MM.1S (cell line): Measurements from ENCODE around the gene TBL1Y.

Source experiments
- DNase-seq: peaks from one replicate; pipeline ENCODE4 v3.0.0-alpha.2; 2015
- H2AFZ ChIP-seq: fragments of 300-600 bp; sonication (generic); 2 replicates; pipeline ENCODE4 v1.6.0; 2016; ENCODE audit warnings: antibody characterized with exemption, low read length
- H3F3A ChIP-seq: fragments of 300-600 bp; sonication (generic); 2 replicates; pipeline ENCODE4 v1.6.1; 2016; ENCODE audit warnings: mild to moderate bottlenecking, antibody characterized with exemption, low read length, moderate library complexity, mixed read lengths; ENCODE audit not compliant: insufficient read depth
- H3K27ac ChIP-seq: fragments of 300-600 bp; sonication (generic); 2 replicates; pipeline ENCODE4 v1.5.1; 2016; ENCODE audit warnings: mild to moderate bottlenecking, low read length
- H3K27me3 ChIP-seq: fragments of 300-600 bp; sonication (generic); replicated peaks from 2 replicates; pipeline ENCODE4 v1.6.0; 2016; ENCODE audit warnings: low read length; ENCODE audit not compliant: insufficient read depth
- H3K36me3 ChIP-seq: fragments of 300-600 bp; sonication (generic); replicated peaks from 2 replicates; pipeline ENCODE4 v1.6.1; 2016; ENCODE audit warnings: mild to moderate bottlenecking, low read length, mixed read lengths; ENCODE audit not compliant: insufficient read depth
- H3K4me1 ChIP-seq: fragments of 300-600 bp; sonication (generic); 2 replicates; pipeline ENCODE4 v1.6.1; 2016; ENCODE audit warnings: low read length, mixed read lengths
- H3K4me2 ChIP-seq: fragments of 300-600 bp; sonication (generic); 2 replicates; pipeline ENCODE4 v1.6.0; 2016; ENCODE audit warnings: low read depth, low read length
- H3K4me3 ChIP-seq: fragments of 300-600 bp; sonication (generic); 2 replicates; pipeline ENCODE4 v1.5.1; 2016; ENCODE audit warnings: low read length, mixed read lengths
- H3K79me2 ChIP-seq: fragments of 300-600 bp; sonication (generic); 2 replicates; pipeline ENCODE4 v1.6.1; 2016; ENCODE audit warnings: mixed run types, low read length, mixed read lengths
- H3K9ac ChIP-seq: fragments of 300-600 bp; sonication (generic); 2 replicates; pipeline ENCODE4 v1.6.1; 2016; ENCODE audit warnings: low read length, mixed read lengths
- H3K9me2 ChIP-seq: fragments of 300-600 bp; sonication (generic); replicated peaks from 2 replicates; pipeline ENCODE4 v1.6.1; 2016; ENCODE audit warnings: mild to moderate bottlenecking, low read length, mixed read lengths; ENCODE audit not compliant: insufficient read depth
- H3K9me3 ChIP-seq: fragments of 300-600 bp; sonication (generic); replicated peaks from 2 replicates; pipeline ENCODE4 v1.6.1; 2016; ENCODE audit warnings: mild to moderate bottlenecking, low read length, mixed read lengths; ENCODE audit not compliant: insufficient read depth
- H4K20me1 ChIP-seq: fragments of 300-600 bp; sonication (generic); 2 replicates; pipeline ENCODE4 v1.6.1; 2016; ENCODE audit warnings: mild to moderate bottlenecking, low read length, moderate library complexity, mixed read lengths; ENCODE audit not compliant: insufficient read depth
- EZH2 ChIP-seq: fragments of 300-600 bp; sonication (generic); optimal IDR thresholded peaks from 2 replicates; pipeline ENCODE3; 2017; ENCODE audit warnings: low read depth, mild to moderate bottlenecking, antibody characterized with exemption, low read length, mixed read lengths
- EZH2phosphoT487 ChIP-seq: fragments of 300-600 bp; sonication (generic); IDR thresholded peaks from 2 replicates; pipeline ENCODE4 v1.6.1; 2018; ENCODE audit warnings: antibody characterized with exemption, low read length
- TF ChIP-seq, protein P1 (sequence below): fragments of 300-600 bp; sonication (generic); IDR thresholded peaks from 2 replicates; pipeline ENCODE4 v1.5.1; 2016; ENCODE audit warnings: antibody characterized with exemption, low read length, mixed read lengths

TBL1Y gene

DNA sequence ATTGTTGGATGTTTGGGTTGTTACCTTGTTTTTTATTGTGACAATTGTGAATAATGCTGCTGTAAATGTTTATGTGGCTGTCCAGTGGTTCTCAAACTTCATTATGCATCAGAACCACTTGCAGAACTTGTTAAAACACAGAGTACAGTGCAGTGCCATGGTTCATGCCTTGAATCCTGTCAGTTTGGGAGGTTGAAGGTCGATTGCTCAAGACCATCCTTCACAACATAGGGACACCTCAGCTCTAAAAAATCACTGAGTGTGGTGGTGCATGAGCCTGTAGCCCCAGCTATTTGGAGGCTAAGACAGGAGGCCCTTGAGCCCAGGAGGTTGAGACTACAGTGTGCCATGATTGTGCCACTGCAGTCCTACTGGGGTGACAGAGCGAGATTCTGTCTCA, 25.0 kb downstream of the TBL1Y start:
- Histone ChIP-seq H3K79me2 (no peaks in the 10 kb centered on the region), H3F3A (no peaks in the 10 kb centered on the region)
- no peak for DNase-seq

DNA sequence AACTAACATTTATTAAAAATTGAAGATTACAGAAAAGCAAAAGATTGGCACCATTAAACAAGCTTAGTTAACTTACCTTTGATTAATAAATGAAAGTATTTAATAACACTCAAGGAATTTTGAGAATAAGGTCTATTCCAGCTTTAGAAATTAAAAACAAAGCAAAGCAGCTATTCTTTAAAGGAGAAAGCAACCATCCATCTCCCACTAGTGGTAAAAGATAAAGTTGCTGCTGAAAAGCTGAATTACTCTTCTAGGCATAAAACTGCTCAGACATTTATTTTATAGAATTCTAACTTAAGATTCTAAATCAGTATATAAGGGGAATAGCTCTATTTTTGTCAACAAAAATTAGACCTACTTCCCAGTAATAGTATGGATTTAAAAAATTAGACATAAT, 37.2 kb downstream of the TBL1Y start:
- Histone ChIP-seq H4K20me1 (no peaks in the 10 kb centered on the region), H3K9me3 (no peaks in the 10 kb centered on the region), H3F3A (no peaks in the 10 kb centered on the region), H2AFZ (no peak overlapping the region), H3K9me2 (no peaks in the 10 kb centered on the region), H3K79me2 (no peaks in the 10 kb centered on the region), H3K27me3 (no peaks in the 10 kb centered on the region), H3K4me2 (no peak overlapping the region), H3K4me1 (no peaks in the 10 kb centered on the region), H3K4me3 (no peak overlapping the region), H3K9ac (no peak overlapping the region), H3K36me3 (no peaks in the 10 kb centered on the region), H3K27ac (no peak overlapping the region)
- TF ChIP-seq EZH2, result no peak
- TF ChIP-seq EZH2phosphoT487, result no peak
- no peak for DNase-seq

More for the DNA sequence above, 25.0 kb downstream of the TBL1Y start:
- Histone ChIP-seq H3K36me3 (no peaks in the 10 kb centered on the region), H3K9ac (no peak overlapping the region), H3K4me2 (no peak overlapping the region), H3K27me3 (no peaks in the 10 kb centered on the region), H3K9me3 (no peaks in the 10 kb centered on the region), H2AFZ (no peak overlapping the region), H3K9me2 (no peaks in the 10 kb centered on the region), H3K27ac (no peak overlapping the region), H3K4me1 (no peaks in the 10 kb centered on the region), H4K20me1 (no peaks in the 10 kb centered on the region), H3K4me3 (no peak overlapping the region)
- TF ChIP-seq, protein P1, sequence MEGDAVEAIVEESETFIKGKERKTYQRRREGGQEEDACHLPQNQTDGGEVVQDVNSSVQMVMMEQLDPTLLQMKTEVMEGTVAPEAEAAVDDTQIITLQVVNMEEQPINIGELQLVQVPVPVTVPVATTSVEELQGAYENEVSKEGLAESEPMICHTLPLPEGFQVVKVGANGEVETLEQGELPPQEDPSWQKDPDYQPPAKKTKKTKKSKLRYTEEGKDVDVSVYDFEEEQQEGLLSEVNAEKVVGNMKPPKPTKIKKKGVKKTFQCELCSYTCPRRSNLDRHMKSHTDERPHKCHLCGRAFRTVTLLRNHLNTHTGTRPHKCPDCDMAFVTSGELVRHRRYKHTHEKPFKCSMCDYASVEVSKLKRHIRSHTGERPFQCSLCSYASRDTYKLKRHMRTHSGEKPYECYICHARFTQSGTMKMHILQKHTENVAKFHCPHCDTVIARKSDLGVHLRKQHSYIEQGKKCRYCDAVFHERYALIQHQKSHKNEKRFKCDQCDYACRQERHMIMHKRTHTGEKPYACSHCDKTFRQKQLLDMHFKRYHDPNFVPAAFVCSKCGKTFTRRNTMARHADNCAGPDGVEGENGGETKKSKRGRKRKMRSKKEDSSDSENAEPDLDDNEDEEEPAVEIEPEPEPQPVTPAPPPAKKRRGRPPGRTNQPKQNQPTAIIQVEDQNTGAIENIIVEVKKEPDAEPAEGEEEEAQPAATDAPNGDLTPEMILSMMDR, result no peak
- TF ChIP-seq EZH2, result no peak
- no peak for TF ChIP-seq EZH2phosphoT487

DNA sequence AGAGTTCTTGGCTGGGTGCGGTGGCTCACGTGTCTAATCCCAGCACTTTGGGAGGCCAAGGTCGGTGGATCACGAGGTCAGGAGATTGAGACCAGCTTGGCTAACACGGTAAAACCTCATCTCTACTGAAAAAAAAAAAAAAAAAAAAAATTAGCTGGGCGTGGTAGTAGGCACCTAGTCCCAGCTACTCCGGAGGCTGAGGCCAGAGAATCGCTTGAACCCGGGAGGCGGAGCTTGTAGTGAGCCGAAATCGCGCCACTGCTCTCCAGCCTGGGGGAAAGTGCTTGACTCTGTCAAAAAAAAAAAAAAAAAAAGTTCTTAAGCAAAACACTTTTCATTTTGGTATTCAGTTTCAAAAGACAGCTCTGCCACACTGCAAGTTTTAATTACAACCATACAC, 37.9 kb downstream of the TBL1Y start:
- Histone ChIP-seq H3K9me3 (no peaks in the 10 kb centered on the region), H3K36me3 (no peaks in the 10 kb centered on the region), H3K27me3 (no peaks in the 10 kb centered on the region), H2AFZ (no peak overlapping the region), H3K4me1 (no peaks in the 10 kb centered on the region), H4K20me1 (no peaks in the 10 kb centered on the region), H3K4me3 (no peak overlapping the region), H3K79me2 (no peaks in the 10 kb centered on the region), H3K9me2 (no peaks in the 10 kb centered on the region), H3F3A (no peaks in the 10 kb centered on the region), H3K27ac (no peak overlapping the region), H3K4me2 (no peak overlapping the region), H3K9ac (no peak overlapping the region)
- DNase-seq, result no peak
- TF ChIP-seq EZH2, result no peak
- no peak for TF ChIP-seq EZH2phosphoT487
- TF ChIP-seq, protein P1, result no peak

DNA sequence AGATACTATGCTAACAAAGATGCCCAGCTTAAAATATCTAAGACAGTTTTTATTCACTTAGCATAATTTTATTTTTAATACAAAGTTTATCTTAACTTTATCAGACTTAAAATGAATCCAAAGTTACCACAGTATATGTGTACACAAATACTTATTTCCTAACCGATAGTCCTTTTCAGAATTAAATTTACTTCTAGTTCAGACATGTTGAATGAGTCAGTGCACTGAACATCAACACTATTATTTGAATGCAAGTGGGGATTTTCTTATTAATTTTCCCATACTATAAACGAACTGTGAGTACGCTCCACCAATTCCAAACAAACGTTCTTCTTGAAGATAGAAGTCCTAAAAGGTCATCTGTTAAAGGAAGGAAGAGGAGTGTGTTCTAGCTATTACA, 39.5 kb downstream of the TBL1Y start:
- H2AFZ ChIP-seq, result no peak overlapping the region
- no peak overlapping the region for H3K4me2 ChIP-seq
- H3K4me1 ChIP-seq, result no peaks in the 10 kb centered on the region
- no peaks in the 10 kb centered on the region for H3F3A ChIP-seq
- TF ChIP-seq EZH2phosphoT487, result no peak
- TF ChIP-seq, protein P1, result no peak
- no peak for TF ChIP-seq EZH2
- H3K27me3 ChIP-seq, result no peaks in the 10 kb centered on the region
- H3K4me3 ChIP-seq, result no peak overlapping the region
- no peaks in the 10 kb centered on the region for H3K9me3 ChIP-seq
- H3K9me2 ChIP-seq, result no peaks in the 10 kb centered on the region
- DNase-seq, result no peak
- H3K27ac ChIP-seq, result no peak overlapping the region
- no peaks in the 10 kb centered on the region for H3K79me2 ChIP-seq
- no peak overlapping the region for H3K9ac ChIP-seq
- H3K36me3 ChIP-seq, result no peaks in the 10 kb centered on the region
- H4K20me1 ChIP-seq, result no peaks in the 10 kb centered on the region
